WI38 (cell line): ENCODE results near the gene PIK3C3.

Experiments used
- H3K4me3 ChIP-seq: 2 replicates; pipeline ENCODE4 v1.5.1; 2011; ENCODE audit warnings: low read depth, mild to moderate bottlenecking, control low read depth, low read length
- CTCF ChIP-seq: IDR thresholded peaks from 2 replicates; pipeline ENCODE4 v1.5.1; 2012; ENCODE audit warnings: low read depth, mild to moderate bottlenecking, control low read depth, low read length

PIK3C3 gene

GRCh38 chr18:42018831-42019230 is 63.8 kb downstream of the PIK3C3 start:
- H3K4me3 ChIP-seq, result no peak overlapping the region
- TF ChIP-seq CTCF, result no peak

GRCh38 chr18:42024131-42024530 is 69.1 kb downstream of the PIK3C3 start:
- TF ChIP-seq CTCF, result no peak

GRCh38 chr18:42025491-42025890 is 70.5 kb downstream of the PIK3C3 start:
- H3K4me3 ChIP-seq, result no peak overlapping the region
- TF ChIP-seq CTCF, result no peak

More at GRCh38 chr18:42024131-42024530, 69.1 kb downstream of the PIK3C3 start:
- no peak overlapping the region for H3K4me3 ChIP-seq

- no peak for TF ChIP-seq CTCF
- H3K4me3 ChIP-seq, result no peak overlapping the region
Observed at GRCh38 chr18:42025974-42026625, 71.1 kb downstream of the PIK3C3 start.

GRCh38 chr18:42028247-42028832 is 73.3 kb downstream of the PIK3C3 start:
- no peak overlapping the region for H3K4me3 ChIP-seq
- peak; percentile 76 for TF ChIP-seq CTCF

GRCh38 chr18:42029092-42029491 is 74.1 kb downstream of the PIK3C3 start:
- H3K4me3 ChIP-seq, result no peak overlapping the region
- no peak for TF ChIP-seq CTCF

GRCh38 chr18:42030586-42031182 is 75.7 kb downstream of the PIK3C3 start:
- no peak overlapping the region for H3K4me3 ChIP-seq
- peak; percentile 85 for TF ChIP-seq CTCF
